NCI-H2227 (cell line): ENCODE data around the gene FBXL20.
"Not testable (repeated sequence)": the region's sequence is repeated elsewhere in the genome, so short reads cannot be mapped to it uniquely, and the experiment has no call there.

Source experiments
- DNase-seq: peaks from one replicate; lab custom pipeline; 2025; ENCODE audit not compliant: unreplicated experiment; lab: John Stamatoyannopoulos, UW

FBXL20 gene

DNA sequence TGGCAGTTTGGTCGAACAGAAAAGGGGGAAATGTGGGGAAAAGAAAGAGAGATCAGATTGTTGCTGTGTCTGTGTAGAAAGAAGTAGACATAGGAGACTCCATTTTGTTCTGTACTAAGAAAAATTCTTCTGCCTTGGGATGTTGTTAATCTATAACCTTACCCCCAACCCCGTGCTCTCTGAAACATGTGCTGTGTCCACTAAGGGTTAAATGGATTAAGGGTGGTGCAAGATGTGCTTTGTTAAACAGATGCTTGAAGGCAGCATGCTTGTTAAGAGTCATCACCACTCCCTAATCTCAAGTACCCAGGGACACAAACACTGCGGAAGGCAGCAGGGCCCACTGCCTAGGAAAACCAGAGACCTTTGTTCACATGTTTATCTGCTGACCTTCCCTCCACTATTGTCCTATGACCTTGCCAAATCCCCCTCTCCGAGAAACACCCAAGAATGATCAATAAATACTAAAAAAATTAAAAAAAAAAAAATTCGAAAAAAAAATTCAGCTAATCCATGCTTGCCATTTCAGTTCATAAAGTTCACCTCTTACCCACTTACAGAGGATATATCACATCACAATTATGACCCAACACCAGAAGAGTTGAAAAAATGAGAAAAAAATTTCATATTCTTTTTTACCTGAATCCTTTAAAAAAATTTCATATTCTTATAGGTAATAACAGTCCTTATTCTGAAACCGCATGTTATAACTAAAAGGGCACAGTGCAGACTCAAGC lies 67.2 kb downstream of the FBXL20 start:
- DNase-seq: not testable (repeated sequence)

DNA sequence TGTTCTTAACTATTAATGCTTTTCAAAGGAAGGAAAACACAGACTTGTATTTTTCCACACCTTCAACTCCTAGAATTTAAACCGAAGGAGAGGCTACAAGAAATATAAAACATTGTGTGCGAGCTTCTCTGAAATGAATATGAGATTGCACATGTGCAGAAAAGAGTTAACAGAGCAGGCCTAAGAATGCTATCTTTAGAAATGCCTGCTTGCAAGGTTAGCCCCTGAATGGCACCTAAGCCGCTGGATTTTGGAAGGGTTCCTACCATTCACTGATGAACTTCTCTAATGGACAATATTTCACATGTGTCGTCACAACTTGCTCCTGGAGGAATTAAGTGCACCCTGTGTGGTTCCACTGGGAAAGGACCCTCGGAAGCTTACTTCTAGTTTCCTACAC lies 69.3 kb downstream of the FBXL20 start:
- no peak for DNase-seq

DNA sequence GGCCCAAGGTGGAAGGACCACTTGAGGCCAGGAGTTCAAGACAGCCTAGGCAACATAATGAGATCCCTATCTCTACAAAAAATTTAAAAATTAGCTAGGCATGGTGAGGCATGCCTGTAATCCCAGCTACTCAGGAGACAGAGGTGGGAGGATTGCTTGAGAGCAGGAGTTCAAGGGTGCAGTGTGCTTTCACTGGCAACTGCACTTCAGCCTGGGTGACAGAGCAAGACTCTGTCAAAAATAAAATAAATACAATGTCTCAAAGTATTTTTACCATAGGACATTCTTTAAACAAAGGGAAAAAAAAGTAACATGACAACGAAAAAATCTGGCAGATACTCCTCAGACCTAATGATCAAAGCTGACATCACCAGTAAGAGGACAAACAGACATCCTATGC lies 72.6 kb downstream of the FBXL20 start:
- DNase-seq: no peak

DNA sequence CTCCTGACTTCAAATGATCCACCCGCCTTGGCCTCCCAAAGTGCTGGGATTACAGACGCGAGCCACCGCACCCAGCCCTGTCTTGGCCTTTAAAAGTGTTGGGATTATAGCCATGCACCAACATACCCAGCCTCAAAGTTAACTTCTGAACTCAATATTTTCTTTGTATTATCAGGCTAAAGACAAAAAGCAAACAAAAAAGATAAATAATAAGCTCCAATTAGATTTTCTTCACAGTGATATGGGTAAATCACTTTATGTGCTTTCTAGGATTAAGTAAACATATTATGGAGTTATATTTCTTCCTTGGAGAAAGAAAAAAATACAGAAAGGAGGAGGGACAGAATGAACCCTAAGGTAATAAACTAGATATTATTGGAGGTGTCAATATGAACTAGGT lies 74.3 kb downstream of the FBXL20 start:
- DNase-seq: no peak

DNA sequence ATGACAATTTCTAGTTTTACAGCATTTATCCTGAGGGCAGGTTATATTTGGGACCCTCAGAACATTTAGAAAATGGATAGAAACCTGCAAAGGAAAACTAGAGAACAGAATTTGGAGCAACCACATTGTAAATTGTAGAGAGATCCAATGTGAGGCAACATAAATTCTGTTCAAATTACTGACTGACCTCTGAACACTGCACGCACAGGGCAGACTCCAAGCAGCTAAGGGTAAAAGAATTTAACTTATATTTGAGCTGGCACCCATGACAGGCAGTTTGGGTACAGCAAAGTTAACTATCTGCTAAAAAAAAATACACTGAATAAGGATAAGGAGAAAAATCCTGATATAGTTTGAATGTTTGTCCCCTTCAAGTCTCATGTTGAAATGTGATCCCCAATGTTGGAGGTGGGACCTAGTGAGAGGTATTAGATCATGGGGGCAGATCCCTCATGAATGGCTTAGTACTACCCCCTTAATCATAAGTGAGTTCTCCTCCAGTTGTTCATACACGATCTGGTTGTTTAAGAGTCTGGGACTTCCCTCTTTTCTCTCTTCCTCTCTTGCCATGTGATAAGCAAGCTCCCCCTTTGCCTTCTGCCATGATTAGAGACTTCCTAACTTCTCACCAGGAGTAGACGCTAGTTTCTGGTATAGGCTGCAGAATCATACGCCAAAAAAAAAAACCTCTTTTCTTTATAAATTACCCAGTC lies 75.7 kb downstream of the FBXL20 start:
- no peak for DNase-seq

DNA sequence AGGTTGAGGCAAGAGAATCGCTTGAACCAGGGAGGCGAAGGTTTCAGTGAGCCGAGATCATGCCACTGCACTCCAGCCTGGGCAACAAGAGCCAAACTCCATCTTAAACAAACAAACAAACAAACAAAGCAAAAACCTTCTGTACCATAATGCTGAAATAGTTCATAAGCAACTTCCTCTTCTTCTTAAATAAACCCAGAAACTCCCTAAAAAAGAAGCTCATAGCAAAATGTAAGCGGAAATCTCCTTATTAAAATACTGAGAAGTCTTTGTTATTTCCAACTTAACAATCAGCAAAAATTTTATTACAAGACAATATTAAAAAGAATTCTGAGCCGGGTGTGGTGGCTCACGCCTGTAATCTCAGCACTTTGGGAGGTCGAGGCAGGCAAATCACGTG lies 82.8 kb downstream of the FBXL20 start:
- no peak for DNase-seq

DNA sequence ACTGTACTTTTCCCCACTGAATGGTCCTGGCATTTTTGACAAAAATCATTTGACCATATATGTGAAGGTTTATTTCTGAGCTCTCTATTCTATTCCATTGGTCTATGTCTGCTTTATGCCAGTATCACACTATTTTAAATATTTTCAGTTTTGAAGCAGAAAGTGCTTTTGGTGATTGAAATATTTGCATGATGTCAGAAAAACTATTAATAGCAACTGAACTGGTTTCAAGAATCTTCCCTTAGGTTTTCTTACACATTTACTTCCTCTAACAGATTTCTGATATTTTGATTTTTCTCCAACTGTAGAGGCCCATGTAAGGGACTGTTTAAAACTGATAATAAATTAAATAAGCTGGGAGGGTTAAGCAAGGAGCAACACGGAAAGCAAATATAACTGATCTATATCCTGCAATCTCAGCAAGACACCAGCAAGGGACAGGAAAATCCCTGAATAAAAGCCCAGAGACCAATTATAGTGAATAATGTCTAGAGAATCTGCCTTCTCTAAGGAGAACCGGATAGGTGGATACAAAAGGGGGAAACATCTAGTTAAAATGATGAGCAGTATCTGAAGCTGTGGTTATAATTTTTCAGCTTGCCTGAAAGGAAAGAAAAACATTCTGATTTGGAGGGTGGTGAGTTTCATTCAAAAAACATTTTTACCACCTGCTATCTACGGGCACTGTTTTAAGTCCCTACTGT lies 94.8 kb downstream of the FBXL20 start:
- DNase-seq: no peak

DNA sequence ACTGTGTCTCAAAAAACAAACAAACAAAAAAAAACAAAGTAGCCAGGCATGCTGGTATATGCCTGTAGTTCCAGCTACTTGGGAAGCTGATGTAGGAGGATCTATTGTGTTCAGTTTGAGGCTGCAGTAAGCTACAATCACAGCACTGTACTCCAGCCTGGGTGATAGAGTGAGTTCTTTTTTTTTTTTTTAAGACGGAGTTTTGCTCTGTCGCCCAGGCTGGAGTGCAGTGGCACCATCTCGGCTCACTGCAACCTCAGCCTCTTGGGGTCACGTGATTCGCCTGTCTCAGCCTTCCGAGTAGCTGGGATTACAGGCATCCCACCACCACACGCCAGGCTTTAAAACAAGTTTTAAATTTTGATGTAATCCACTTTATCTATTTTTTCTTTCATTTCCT lies 95.4 kb downstream of the FBXL20 start:
- DNase-seq: peak; percentile 46

DNA sequence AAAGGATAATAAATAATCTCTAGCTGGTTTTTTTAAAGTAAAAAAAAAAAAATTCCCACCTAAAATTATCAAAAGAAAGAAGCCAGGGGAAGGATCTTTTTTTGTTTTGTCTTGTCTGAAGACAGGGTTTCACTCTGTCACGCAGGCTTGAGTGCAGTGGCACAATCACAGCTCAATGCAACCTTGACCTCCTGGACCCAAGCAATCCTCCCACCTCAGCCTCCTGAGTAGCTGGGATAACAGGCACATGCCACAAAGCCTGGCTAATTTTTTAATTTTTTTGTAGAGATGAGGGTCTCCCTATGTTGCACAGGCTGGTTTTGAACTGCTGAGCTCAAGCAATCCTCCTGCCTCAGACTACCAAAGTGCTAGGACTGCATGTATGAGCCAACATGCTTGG lies 97.2 kb downstream of the FBXL20 start:
- DNase-seq: no peak

DNA sequence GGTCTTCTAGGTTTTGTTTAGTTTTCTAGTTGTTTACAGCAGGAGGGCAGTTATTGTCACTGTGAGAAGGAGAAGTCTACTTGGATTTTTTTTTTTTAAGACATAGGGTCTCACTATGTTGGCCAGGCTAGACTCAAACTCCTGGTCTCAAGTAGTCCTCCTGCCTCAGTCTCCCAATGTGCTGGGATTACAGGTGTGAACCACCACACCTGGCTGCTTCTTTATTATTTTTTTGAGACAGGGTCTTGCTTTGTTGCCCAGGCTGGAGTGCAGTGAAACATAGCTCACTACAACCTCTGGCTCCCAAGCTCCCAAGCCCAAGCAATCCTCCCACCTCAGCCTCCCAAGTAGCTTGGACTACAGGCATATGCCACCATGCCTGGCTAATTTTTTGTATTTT lies 107.4 kb downstream of the FBXL20 start:
- no peak for DNase-seq

DNA sequence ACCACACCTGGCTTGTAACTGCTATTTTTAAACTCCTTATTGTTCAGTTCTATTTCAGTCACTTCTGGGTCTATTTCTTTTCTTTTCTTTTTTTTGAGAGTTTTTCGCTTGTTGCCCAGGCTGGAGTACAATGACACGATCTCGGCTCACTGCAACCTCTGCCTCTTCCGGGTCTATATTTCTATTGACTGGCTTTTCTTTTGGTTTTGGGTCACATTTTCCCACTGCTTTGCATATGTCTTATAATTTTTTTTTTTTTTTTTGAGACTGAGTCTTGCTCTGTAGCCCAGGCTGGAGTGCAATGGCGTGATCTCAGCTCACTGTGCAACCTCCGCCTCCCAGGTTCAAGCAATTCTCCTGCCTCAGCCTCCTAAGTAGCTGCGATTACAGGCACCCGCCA lies 108.9 kb downstream of the FBXL20 start:
- not testable (repeated sequence) for DNase-seq

DNA sequence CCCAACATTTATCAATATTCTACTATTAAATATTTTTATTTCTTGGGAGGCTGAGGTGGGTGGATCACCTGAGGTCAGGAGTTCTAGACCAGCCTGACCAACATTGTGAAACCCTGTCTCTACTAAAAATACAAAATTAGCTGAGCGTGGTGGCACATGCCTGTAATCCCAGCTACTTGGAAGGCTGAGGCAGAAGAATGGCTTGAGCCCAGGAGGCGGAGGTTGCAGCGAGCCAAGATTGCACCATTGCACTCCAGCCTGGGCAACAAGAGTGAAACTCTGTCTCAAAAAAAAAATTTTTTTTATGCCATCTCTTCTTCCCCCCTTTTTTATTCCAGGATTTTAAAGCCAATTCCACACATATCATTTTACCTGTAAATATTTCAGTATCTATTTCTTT lies 114.9 kb downstream of the FBXL20 start:
- not testable (repeated sequence) for DNase-seq

DNA sequence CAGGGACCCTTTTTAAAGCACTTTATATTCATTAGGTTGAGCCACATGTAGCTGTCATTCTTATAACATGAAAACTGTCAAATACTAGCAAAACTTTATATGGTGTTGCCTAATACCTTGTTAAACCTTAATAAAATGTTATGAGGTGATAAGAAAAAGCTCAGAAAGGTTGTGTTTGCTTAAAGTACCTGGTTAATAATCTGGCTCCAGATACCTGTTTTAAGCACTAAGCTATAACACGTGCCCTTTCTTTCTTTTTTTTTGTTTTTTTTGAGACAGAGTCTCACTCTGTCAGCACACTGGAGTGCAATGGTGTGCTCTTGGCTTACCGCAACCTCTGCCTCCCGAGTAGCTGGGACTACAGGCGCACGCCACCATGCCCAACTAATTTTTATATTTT lies 116.7 kb downstream of the FBXL20 start:
- DNase-seq: no peak

DNA sequence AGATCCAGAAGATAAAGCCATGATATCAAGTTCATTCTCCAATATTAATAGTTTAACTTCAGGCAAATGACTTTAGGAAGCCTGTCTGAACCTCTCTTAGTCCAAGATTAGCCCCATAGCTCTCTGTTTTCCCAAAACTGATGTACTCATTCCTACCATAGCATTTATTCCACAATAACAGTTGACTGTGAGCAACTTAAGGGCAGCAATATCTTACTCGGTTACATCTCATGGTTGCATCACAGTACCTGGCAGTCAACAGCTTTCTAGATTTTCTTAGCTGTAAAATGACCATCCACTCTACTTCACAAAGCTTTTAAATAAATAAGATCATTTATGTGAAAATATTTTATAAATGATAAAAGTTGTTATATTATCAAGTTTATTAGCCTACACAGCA lies 117.5 kb downstream of the FBXL20 start:
- DNase-seq: no peak

DNA sequence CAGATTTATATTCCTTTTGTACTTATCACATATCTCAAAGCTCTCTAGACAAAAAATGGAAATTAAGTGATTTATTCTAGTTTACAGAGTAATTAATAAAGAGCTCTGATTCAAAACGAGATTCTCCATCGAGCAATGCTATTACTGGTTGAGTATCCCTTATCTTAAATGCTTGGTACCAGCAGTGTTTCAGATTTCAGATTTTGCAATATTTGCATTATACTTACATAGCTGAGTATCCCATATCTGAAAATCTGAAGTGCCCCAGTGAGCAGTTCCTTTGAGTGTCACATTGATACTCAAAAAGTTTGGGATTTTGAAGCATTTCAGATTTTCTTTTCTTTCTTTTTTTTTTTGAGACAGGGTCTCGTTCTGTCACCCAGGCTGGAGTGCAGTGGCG lies 118.3 kb downstream of the FBXL20 start:
- no peak for DNase-seq

DNA sequence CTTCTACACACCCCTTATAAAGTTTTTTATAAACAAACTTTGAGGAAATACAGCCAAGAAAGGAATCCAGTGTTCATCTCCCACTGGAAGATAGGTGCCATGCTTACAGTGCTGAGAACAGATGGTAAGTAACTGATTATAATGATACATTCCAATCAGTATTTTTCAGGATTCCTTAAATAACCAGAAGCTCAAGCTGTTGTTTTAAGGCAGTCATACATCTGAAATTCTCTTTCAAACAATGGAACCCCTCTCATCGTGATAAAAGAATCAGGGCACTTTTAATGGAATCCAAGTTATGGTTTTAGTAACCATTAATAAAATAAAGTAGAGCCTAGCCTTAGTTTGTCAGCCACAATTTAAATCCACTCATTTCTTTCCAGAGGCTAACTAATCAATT lies 119.6 kb downstream of the FBXL20 start:
- no peak for DNase-seq

DNA sequence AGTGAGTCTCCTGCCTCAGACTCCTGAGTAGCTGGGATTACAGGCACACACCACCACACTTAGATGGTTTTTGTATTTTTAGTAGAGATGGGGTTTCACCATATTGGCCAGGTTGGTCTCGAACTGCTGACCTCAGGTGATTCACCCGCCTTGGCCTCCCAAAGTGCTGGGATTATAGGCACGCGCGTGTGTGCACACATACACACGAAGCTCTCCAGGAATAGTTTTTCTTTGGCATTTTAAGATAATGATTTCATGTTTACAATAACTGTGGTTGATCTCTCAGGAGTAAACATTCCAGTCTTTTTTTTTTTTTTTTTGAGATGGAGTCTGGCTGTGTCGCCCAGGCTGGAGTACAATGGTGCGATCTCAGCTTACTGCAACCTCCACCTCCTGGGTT lies 123.2 kb downstream of the FBXL20 start:
- not testable (repeated sequence) for DNase-seq

DNA sequence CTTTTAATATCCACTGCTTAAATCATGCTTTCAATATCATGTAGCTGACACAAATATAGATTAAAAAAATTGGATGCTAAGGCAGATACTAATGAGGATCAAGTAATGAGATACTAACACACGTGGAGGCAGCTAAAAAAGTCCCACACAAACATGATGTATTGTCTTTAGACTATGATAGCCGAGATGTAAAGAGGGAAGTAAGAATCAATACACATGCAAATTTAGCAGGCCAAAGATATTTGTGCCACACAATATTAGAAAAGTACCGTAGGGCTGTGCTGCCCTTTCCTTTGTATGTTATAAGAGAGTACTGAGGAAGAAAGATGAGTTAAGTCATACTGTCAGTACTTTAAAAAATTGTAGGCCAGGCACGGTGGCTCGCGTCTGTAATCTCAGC lies 124.3 kb downstream of the FBXL20 start:
- no peak for DNase-seq

DNA sequence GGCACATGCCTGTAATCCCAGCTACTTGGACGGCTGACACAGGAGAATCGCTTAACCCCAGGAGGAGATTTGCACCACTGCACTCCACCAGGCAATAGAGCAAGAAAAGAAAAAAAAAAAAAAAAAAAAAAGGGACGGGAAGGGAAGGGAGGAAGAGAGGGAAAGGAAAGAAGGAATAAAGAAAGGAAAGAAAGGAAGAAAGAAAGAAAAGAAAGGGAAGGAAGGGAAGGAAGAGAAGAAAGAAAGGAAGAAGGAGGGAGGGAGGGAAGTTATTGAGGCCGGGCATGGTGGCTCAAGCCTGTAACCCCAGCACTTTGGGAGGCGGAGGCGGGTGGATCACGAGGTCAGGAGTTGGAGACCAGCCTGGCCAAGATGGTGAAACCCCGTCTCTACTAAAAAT lies 125.3 kb downstream of the FBXL20 start:
- DNase-seq: no peak

DNA sequence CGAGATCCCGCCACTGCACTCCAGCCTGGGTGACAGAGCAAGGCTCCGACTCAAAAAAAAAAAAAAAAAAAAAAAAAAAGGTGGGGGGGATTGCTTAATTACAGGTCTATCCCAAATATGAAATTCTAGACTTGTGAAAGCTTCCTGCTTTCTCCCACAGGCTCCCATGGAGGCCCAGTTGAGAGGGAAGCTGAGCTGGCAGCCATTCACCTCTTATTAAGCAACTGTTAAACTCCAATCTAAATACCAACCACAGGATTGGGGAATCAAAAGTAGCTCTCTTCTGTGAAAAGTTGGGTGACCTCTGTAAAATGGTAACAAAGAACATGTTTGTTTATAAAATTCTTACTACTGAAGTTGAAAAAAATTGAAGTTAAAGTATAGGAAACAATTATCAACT lies 129.9 kb downstream of the FBXL20 start:
- DNase-seq: no peak

DNA sequence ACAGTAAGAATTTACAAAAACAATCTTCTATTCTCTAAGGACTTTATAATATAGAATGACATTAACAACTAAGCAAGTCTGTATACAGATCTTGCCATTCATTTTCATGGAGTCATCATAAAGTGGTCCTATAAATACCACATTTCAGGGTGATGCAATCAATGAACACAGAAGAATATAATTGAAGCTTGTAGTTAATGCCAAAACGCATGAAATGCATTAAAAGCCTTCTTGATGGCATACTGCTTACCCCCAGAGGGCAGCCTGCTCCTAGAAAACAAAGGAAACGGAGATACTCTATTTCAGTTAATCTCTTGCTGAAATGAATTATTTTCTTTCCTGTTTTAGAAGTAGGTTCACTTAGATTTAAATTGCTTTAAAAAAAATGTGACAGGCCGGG lies 130.5 kb downstream of the FBXL20 start:
- DNase-seq: no peak

DNA sequence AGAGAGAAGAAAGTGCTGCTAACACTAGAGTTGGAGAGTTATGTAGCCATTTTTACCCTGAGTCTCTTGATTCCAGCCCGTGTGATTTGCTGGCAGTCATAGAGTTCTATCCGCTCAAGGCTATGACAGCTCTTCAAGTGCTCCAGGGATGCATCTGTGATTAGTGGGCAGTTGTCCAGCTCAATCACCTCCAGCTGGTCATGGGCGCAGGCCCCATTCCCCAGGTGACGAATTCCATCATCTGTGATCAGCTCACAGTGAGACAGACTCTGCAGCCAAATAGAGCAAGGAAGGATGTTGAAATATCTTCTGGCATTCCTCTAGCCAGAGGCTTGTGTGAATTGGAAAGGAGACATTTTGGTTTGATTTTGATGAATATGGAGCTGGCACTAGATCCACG lies 137.3 kb downstream of the FBXL20 start:
- no peak for DNase-seq
